GM15510 (cell line): ENCODE data around the gene HOXD11.

ENCODE experiments used
- POLR2A ChIP-seq: IDR thresholded peaks from 3 replicates; pipeline ENCODE4 v1.6.1; 2011; ENCODE audit warnings: borderline replicate concordance; ENCODE audit not compliant: insufficient read length; ENCODE audit errors: extremely low read depth

HOXD11 gene

GRCh38 chr2:176154576-176155252, 47.6 kb downstream of the HOXD11 start:
- no peak for TF ChIP-seq POLR2A

- TF ChIP-seq POLR2A: no peak
Observed at GRCh38 chr2:176155356-176156044, 48.4 kb downstream of the HOXD11 start.

- no peak for TF ChIP-seq POLR2A
Observed at GRCh38 chr2:176156301-176156806, 49.3 kb downstream of the HOXD11 start.

- no peak for TF ChIP-seq POLR2A
Observed at GRCh38 chr2:176156807-176157498, 49.9 kb downstream of the HOXD11 start, which contains the start of gene HOXD3. TSS of gene HOXD3 (plus strand) at chr2:176157307. CDS start at chr2:176169115, 11,808 bp downstream.

- TF ChIP-seq POLR2A: no peak
Observed at GRCh38 chr2:176157499-176158185, 50.6 kb downstream of the HOXD11 start.

GRCh38 chr2:176158186-176158591, 51.1 kb downstream of the HOXD11 start:
- TF ChIP-seq POLR2A: no peak

GRCh38 chr2:176158855-176159662, 52.0 kb downstream of the HOXD11 start:
- no peak for TF ChIP-seq POLR2A
